GM08714 (cell line): Measurements from ENCODE around the gene TMEM174.

ENCODE experiments used
- H3K4me3 ChIP-seq: fragments of 200-500 bp; sonication (Bioruptor generic); 2 replicates; pipeline ENCODE4 v1.5.1; 2014; ENCODE audit warnings: mild to moderate bottlenecking, low read length, inconsistent platforms
- ZNF274 ChIP-seq: IDR thresholded peaks from 2 replicates; pipeline ENCODE4 v1.6.1; 2012; ENCODE audit warnings: mild to moderate bottlenecking, low read depth, low read length

TMEM174 gene

DNA sequence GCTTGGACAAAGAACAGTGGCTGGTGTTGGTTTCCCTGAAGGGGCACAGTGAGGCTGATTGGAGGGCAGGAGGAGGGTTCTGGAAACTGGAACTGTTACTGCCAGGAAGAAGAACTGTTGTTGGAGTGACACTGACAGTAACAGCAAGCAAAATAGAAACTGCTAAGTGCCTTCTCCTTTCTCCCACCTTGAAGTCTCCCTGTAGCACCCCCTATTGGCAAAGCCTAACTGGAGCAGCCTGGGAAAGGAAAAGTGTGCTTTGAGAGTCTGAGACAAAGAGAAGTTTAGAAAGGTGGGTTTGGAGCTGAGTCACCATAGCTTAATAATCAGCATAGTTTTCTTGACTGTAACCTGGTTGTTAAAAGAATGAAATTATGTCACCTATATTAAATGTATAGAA, 2.5 kb upstream of the TMEM174 start:
- no peak for TF ChIP-seq ZNF274
- H3K4me3 ChIP-seq, result no peak overlapping the region

DNA sequence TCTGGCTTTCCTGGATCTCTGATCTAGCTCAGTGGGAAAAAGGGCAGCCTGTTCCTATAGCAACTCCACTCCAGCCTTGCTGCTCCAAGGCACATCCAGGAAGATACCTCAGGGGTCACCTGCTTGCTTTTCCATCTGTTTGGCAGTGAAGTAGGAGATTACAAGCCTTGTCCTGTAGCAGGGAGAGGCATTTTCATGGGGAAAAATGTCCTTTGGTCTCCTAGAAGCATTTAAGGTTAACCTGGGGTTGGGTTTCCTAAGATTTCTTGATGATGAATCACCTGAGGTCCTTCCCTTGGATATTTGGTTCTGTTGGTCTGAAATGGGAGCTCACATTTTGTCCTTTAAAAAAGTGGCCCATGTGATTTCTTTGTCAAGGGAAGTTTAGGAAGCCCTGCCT, 1.5 kb upstream of the TMEM174 start:
- TF ChIP-seq ZNF274, result no peak
- H3K4me3 ChIP-seq, result no peak overlapping the region

DNA sequence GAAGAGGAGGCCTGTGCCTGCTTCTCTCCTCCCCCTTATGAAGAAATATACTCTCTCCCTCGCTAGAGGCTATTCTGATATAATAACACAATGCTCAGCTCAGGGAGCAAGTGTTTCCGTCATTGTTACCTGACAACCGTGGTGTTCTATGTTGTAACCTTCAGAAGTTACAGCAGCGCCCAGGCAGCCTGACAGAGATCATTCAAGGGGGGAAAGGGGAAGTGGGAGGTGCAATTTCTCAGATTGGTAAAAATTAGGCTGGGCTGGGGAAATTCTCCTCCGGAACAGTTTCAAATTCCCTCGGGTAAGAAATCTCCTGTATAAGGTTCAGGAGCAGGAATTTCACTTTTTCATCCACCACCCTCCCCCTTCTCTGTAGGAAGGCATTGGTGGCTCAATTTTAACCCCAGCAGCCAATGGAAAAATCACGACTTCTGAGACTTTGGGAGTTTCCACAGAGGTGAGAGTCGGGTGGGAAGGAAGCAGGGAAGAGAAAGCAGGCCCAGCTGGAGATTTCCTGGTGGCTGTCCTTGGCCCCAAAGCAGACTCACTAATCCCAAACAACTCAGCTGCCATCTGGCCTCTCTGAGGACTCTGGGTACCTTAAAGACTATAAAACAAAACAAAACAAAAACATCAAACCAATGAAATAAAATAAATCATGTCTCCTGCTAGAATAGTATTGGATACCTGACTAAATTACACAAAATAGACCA, 1.3 kb downstream of the TMEM174 start:
- no peak overlapping the region for H3K4me3 ChIP-seq
- no peak for TF ChIP-seq ZNF274

DNA sequence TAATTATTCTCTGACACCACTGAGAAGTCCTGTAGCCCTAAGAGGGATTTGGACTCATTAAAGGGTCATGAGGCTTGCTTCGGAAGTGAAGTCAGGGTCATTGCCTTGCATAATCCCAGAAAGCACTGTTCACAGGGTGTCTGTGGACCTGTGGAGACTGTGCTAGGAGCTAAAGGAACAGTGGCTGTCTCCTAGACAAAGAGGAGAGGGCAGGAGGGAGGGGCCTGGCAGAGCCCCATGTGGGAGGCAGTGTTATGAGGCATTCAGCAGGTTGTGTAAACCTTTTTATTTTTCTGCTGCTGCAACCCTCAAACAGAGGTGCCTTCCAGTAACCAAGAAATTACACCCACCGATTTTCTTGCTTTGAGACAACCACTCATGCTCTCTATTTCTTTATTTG, 3.3 kb downstream of the TMEM174 start:
- H3K4me3 ChIP-seq, result no peak overlapping the region
- no peak for TF ChIP-seq ZNF274

DNA sequence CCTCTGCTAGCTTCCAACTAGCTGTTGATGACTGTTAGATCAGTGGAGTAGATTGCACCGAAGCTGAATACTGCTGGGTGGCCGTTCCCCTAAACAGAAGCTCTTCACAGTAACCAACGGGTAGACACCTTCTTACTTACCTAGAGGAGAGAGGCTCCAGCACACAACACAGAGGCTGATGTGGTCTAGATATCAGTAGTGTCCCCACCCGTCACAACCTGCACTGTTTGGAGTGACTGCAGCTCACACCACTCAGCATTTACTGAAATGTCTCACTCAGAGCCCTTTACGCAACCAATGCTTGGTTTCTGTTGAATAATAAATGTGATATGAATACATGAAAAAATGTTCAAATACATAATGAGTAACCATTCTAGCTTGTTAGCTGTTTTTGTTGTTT, 5.3 kb downstream of the TMEM174 start:
- no peak overlapping the region for H3K4me3 ChIP-seq
- no peak for TF ChIP-seq ZNF274

DNA sequence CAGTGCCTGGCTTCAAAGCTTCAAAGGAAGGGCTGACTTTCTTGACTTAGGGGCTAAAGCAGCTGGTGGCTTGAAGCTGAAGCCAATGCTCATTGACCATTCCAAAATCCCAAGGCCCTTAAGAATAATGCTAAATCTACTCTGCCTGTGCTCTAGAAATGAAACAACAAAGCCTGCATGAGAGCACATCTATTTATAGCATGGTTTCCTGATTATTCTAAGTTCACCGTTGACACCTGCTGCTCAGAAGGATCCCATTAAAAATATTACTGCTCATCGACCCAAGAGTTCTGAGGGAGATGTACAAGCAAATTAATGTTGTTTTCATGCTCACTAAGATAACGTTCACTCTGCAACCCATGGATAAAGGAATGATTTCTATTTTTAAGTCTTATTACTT, 6.7 kb downstream of the TMEM174 start:
- no peak for TF ChIP-seq ZNF274
- no peak overlapping the region for H3K4me3 ChIP-seq

DNA sequence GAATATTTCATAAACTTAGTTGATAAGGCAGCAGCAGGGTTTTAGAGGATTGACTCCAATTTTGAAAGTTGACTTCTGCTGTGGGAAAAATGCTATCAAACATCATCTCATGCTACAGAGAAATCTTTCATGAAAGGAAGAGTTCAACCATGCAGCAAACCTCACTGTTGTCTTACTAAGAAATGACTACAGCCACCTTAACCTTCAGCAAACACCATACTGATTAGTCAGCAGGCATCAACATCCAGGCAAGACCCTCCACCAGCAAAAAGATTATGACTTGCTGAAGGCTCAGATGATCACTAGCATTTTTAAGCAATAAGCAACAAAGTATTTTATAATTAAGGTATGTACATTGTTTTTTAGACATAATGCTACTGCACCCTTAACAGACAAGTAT, 7.6 kb downstream of the TMEM174 start:
- no peak overlapping the region for H3K4me3 ChIP-seq
- no peak for TF ChIP-seq ZNF274

DNA sequence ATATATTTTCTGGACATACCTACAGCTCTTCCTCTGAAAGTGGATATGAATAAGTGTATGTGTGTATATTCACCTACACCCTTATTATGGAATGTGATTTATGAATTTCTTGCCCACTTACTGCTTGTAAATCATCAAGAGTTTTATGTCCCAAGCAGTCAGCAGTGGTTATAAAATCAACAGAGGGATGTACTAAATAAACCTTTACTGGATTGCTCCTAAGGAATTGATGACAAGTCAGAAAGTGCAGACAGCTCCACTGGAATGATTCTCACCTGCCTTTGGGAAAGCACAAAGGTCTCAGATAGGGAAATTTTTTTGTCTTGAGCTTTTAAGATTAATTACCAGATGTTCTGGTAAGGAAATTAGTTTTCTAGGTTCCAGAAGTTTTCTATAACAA, 9.3 kb downstream of the TMEM174 start:
- no peak for TF ChIP-seq ZNF274
- H3K4me3 ChIP-seq, result no peak overlapping the region

DNA sequence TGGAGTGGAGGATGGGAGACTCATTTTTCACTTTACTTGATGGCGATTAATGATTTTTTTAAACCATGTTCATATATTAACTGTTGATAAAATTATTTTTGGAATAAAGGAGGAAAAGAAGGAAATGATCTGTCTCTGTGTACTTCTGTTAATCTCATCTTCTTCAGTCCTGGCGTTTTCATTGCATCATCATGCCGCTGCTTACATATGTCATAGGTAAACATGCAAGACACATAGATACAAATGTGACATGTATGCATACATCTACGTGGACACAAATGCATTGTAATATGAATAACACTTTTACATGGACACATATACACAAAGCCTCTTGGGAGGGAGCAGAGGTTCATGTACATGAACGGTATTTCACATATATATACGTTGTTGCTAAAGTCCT, 10.0 kb downstream of the TMEM174 start:
- no peak overlapping the region for H3K4me3 ChIP-seq
- no peak for TF ChIP-seq ZNF274

DNA sequence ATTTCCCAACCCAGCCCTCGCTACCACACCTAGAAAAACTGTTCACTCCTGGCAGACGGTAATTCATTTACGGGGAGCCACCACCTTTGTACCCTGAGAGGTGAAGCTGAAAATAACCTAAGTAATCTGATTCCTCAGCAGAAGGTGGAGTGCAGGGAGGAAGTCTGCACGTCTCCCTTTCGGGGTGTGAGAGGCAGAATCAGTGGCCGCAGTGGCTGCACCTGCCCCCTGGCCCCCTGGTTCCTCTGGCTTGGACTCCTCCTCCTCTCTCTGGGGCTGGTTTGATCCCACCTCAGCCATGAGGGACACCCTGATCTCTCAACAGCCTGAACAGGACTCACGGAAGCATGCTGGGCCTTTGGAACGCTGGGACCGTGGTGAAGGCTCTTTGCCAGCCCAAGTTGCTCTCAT, 10.5 kb downstream of the TMEM174 start:
- no peak for TF ChIP-seq ZNF274

DNA sequence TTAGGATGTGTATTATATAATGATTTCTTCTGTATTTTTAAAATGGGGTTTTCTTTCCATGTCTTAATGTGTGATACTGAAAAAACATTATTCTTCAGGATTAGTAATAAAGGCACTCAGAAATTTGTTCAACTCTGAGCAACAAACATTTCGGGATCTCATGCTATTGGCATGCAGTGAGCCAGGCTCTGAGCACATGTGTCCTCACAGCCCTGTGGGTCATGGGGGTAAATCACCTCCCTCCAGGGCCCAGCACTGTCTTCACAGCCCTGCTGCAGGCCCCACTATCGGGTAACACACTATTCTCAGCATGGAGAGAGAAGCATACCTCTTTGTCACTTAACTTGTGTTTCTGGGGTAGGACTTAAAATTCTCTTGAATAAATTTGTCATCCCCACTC, 14.0 kb downstream of the TMEM174 start:
- H3K4me3 ChIP-seq, result no peak overlapping the region
- no peak for TF ChIP-seq ZNF274

More for the DNA sequence above, 10.5 kb downstream of the TMEM174 start:
- no peak overlapping the region for H3K4me3 ChIP-seq

DNA sequence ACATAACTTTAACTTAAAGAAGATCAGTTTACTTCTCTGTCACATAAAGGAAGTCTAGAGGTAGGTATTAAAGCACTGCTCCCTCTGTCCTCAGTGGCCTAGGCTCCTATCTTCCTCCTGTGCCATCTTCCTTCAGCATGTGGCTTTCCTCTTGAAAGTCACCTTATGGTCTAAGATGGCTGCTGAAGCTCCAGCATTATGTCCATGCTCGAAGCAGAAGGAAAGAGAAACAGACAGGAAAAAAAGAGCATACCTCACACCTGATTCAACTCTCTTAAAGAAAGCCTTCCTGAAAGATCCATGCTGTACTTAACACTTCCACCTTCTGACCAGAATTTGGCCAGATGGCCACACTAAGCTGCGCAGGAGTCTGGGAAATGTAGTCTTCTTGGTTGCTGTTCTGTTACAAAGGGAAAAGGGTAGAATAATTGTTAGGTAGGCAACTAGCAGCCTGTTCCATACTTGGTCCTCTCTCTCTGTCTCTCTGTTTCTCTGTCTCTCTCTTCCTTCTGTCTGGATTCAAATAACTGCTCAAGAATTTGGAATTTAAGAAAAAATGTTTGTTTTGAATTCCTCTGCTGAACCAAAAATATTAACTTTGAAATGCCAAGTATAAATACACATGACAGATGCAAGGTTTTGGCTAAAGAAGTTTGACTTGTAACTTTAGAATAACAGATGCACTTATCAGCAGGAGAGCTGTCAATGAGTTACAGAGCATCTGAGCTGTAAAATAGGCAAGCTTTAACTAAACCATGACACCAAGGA, 16.0 kb downstream of the TMEM174 start:
- TF ChIP-seq ZNF274, result no peak
- no peak overlapping the region for H3K4me3 ChIP-seq

DNA sequence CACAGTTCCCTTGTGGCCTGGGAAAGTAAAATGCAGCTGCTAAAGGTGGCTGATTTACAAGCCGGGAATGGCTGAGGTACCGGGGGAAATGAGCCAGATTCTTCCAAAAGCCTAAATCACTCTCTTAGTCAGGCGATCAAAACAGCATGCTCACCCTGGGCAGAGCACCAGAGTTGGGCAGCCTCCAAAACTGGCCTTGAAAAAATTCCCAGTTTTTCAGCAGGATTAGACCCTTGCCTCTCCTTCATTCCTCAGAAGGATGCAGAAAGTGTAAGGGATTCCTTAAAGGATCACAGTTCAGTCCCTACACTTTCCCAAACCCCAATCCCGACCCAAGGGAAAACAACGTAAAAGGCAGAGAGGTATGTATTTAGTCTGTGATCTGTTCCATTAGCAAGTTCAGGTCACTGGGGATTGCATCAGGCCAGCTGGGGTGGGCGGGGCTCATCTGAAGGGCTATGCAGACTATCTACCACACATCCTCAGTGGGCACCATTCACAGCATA, 16.9 kb downstream of the TMEM174 start:
- TF ChIP-seq ZNF274, result no peak
- H3K4me3 ChIP-seq, result no peak overlapping the region

DNA sequence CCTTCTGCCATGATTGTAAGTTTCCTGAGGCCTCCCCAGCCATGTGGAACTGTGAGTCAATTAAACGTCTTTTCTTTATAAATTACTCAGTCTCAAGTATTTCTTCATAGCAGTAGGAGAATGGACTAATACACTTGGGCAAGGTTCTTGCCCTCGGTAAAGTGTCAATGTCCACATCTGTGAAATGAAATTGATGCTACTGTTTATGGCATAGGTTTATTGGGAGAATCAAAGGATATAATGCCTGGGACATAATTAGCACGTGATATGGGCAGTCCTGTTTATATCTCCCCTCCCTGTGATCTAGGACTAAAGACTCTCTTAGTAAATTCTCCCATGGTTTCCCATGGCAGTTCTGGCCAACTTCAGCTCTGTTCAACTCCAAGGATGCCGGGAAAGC, 19.4 kb downstream of the TMEM174 start:
- TF ChIP-seq ZNF274, result no peak
- no peak overlapping the region for H3K4me3 ChIP-seq

DNA sequence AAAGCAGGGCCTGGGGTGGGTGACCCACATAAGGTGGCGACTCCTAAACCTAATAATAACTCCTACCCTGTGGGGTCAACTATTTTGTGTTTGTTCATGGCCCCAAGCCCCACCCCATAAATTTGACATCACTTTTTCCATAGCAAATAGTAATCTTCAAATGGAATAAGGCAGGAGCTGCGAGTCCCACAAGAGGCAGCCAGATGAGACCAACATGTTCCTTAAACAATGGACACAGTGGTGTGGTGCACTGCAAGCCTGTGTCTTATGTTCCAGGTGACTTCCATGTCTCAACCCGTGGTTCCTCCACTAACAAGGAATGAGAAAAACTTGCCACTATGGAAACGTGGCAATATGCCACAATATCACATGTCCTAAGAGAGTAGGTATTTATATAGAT, 20.6 kb downstream of the TMEM174 start:
- TF ChIP-seq ZNF274, result no peak
- no peak overlapping the region for H3K4me3 ChIP-seq
